Pulmonary artery endothelial cell (primary cell): ENCODE data around the gene DNAJC6. TPM values are rescaled to one million over a fixed set of nuclear protein-coding genes. Genes with fewer than 3 reads are reported as not detected.

Experiments used
- DNase-seq: peaks from one replicate; pipeline ENCODE4 v3.0.0-alpha.2; 2011; ENCODE audit warnings: low read depth, low spot score
- total RNA-seq: library from RNA; depleted of rRNA; stranded (reverse); fragments of >200 nt; gene quantifications from 2 replicates; pipeline ENCODE4 v1.2.3, GENCODE V29; 2014

Gene DNAJC6
- total RNA-seq, 1 donor from 2014 or later, result 2.5 TPM

- no peak for DNase-seq
These were observed 16.3 kb upstream of the DNAJC6 start for GRCh38 chr1:65292861-65293593.

- DNase-seq, result no peak
These were observed 11.6 kb upstream of the DNAJC6 start for GRCh38 chr1:65297706-65298105.

- no peak for DNase-seq
These were observed 10.0 kb upstream of the DNAJC6 start for GRCh38 chr1:65299328-65299727.

GRCh38 chr1:65308781-65309303 lies 501 bp upstream of the DNAJC6 start:
- DNase-seq, result no peak

- no peak for DNase-seq
These were observed 790 bp downstream of the DNAJC6 start for GRCh38 chr1:65310078-65310587.

- no peak for DNase-seq
These were observed 2.4 kb downstream of the DNAJC6 start for GRCh38 chr1:65311760-65312159.

- no peak for DNase-seq
These were observed 6.9 kb downstream of the DNAJC6 start for GRCh38 chr1:65316233-65316632.

- no peak for DNase-seq
These were observed 8.7 kb downstream of the DNAJC6 start for GRCh38 chr1:65317866-65318653.

GRCh38 chr1:65319141-65319540 lies 9.8 kb downstream of the DNAJC6 start:
- no peak for DNase-seq

- no peak for DNase-seq
These were observed 10.4 kb downstream of the DNAJC6 start for GRCh38 chr1:65319754-65320153.

GRCh38 chr1:65321879-65322278 lies 12.5 kb downstream of the DNAJC6 start:
- DNase-seq, result no peak

- no peak for DNase-seq
These were observed 13.9 kb downstream of the DNAJC6 start for GRCh38 chr1:65323246-65323645.

GRCh38 chr1:65330021-65330420 lies 20.7 kb downstream of the DNAJC6 start:
- DNase-seq, result no peak

- DNase-seq, result no peak
These were observed 21.5 kb downstream of the DNAJC6 start for GRCh38 chr1:65330822-65331221.

- DNase-seq, result no peak
These were observed 23.5 kb downstream of the DNAJC6 start for GRCh38 chr1:65332821-65333220.

- no peak for DNase-seq
These were observed 24.7 kb downstream of the DNAJC6 start for GRCh38 chr1:65334081-65334480.

- DNase-seq, result no peak
These were observed 30.6 kb downstream of the DNAJC6 start for GRCh38 chr1:65339866-65340468.

GRCh38 chr1:65341381-65341780 lies 32.0 kb downstream of the DNAJC6 start:
- DNase-seq, result no peak

GRCh38 chr1:65343286-65343685 lies 33.9 kb downstream of the DNAJC6 start:
- DNase-seq, result no peak

GRCh38 chr1:65344171-65344814 lies 35.0 kb downstream of the DNAJC6 start:
- no peak for DNase-seq

GRCh38 chr1:65346190-65346589 lies 36.8 kb downstream of the DNAJC6 start:
- no peak for DNase-seq
